OCI-LY1 (cell line): ENCODE data around the gene MUC6.

ENCODE experiments used
- EZH2 ChIP-seq: fragments of 200-600 bp; sonication (generic), shearing (Covaris generic); IDR thresholded peaks from 2 replicates; pipeline ENCODE4 v1.8.0; 2017; ENCODE audit warnings: borderline replicate concordance, mixed run types, mild to moderate bottlenecking, antibody characterized with exemption, low read length, moderate library complexity, mixed read lengths
- TF ChIP-seq, protein P1 (sequence below): fragments of 200-600 bp; sonication (generic), shearing (Covaris generic); IDR thresholded peaks from 2 replicates; pipeline ENCODE4 v1.5.1; 2017; ENCODE audit warnings: mild to moderate bottlenecking, antibody characterized with exemption, low read length, moderate library complexity, mixed read lengths

- TF ChIP-seq, protein P1, sequence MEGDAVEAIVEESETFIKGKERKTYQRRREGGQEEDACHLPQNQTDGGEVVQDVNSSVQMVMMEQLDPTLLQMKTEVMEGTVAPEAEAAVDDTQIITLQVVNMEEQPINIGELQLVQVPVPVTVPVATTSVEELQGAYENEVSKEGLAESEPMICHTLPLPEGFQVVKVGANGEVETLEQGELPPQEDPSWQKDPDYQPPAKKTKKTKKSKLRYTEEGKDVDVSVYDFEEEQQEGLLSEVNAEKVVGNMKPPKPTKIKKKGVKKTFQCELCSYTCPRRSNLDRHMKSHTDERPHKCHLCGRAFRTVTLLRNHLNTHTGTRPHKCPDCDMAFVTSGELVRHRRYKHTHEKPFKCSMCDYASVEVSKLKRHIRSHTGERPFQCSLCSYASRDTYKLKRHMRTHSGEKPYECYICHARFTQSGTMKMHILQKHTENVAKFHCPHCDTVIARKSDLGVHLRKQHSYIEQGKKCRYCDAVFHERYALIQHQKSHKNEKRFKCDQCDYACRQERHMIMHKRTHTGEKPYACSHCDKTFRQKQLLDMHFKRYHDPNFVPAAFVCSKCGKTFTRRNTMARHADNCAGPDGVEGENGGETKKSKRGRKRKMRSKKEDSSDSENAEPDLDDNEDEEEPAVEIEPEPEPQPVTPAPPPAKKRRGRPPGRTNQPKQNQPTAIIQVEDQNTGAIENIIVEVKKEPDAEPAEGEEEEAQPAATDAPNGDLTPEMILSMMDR, result no peak
- TF ChIP-seq EZH2, result no peak
Measured at GRCh38 chr11:1053121-1053901, 16.8 kb upstream of the MUC6 start.
